Smooth muscle cell (in vitro differentiated cells): ENCODE data around the gene C10orf62. TPM values are rescaled to one million over a fixed set of nuclear protein-coding genes. Genes with fewer than 3 reads are reported as not detected.

Experiments
- DNase-seq: peaks from one replicate; lab custom pipeline; 2025; ENCODE audit not compliant: unreplicated experiment; lab: John Stamatoyannopoulos, UW
- H2AFZ ChIP-seq: fragments of 200-600 bp; sonication (generic); 2 replicates; pipeline ENCODE4 v1.6.0; 2016; ENCODE audit warnings: antibody characterized with exemption, low read depth, mild to moderate bottlenecking
- H3F3A ChIP-seq: fragments of 200-600 bp; sonication (generic); 2 replicates; pipeline ENCODE4 v1.6.0; 2017; ENCODE audit warnings: antibody characterized with exemption, low read depth
- H3K27ac ChIP-seq: fragments of 200-600 bp; sonication (generic); 2 replicates; pipeline ENCODE4 v1.5.1; 2016; ENCODE audit warnings: low read depth, mild to moderate bottlenecking
- H3K27me3 ChIP-seq: fragments of 200-600 bp; sonication (generic); 2 replicates; pipeline ENCODE4 v1.6.1; 2016; ENCODE audit warnings: low read depth, mild to moderate bottlenecking
- H3K36me3 ChIP-seq: fragments of 200-600 bp; sonication (generic); 2 replicates; pipeline ENCODE4 v1.5.1; 2016; ENCODE audit warnings: low read depth
- H3K4me1 ChIP-seq: fragments of 200-600 bp; sonication (generic); 2 replicates; pipeline ENCODE4 v1.5.1; 2016; ENCODE audit warnings: low read depth
- H3K4me2 ChIP-seq: fragments of 200-600 bp; sonication (generic); 2 replicates; pipeline ENCODE4 v1.6.0; 2016; ENCODE audit warnings: mild to moderate bottlenecking
- H3K4me3 ChIP-seq: fragments of 200-600 bp; sonication (generic); 2 replicates; pipeline ENCODE4 v1.5.1; 2016; ENCODE audit warnings: mild to moderate bottlenecking
- H3K79me2 ChIP-seq: fragments of 200-600 bp; sonication (generic); 2 replicates; pipeline ENCODE4 v1.6.0; 2016; ENCODE audit warnings: low read depth, mild to moderate bottlenecking
- H3K9ac ChIP-seq: fragments of 200-600 bp; sonication (generic); 2 replicates; pipeline ENCODE4 v1.6.0; 2016; ENCODE audit warnings: low read depth
- H3K9me3 ChIP-seq: fragments of 200-600 bp; sonication (generic); replicated peaks from 2 replicates; pipeline ENCODE4 v1.5.1; 2016; ENCODE audit warnings: low read depth
- H4K20me1 ChIP-seq: fragments of 200-600 bp; sonication (generic); 2 replicates; pipeline ENCODE4 v1.6.0; 2016; ENCODE audit warnings: low read depth
- WGBS: methylation state at CpG from one replicate; pipeline ENCODE4 v1.1.7; 2016; ENCODE audit warnings: low lambda C conversion rate; 5-methylcytosine and 5-hydroxymethylcytosine counted together
- polyA plus RNA-seq: library from polyadenylated mRNA; unstranded; fragments of >200 nt; fragmentation: Nextera tagmentation; extraction: Ambion mirVana; gene quantifications from 2 replicates; pipeline ENCODE4 v1.2.1, GENCODE V29; 2016
- total RNA-seq: library from RNA; depleted of rRNA; stranded (reverse); fragments of >200 nt; gene quantifications from 2 replicates; pipeline ENCODE4 v1.2.3, GENCODE V29; 2014
- TF ChIP-seq, protein P1 (sequence below): fragments of 200-600 bp; sonication (generic); IDR thresholded peaks from 2 replicates; pipeline ENCODE4 v1.5.1; 2017; ENCODE audit warnings: borderline replicate concordance, mild to moderate bottlenecking, antibody characterized with exemption; ENCODE audit not compliant: insufficient read depth, poor library complexity, severe bottlenecking

C10orf62 gene
- total and polyA plus RNA-seq, 2 experiments from 2014 or later, result not detected

DNA sequence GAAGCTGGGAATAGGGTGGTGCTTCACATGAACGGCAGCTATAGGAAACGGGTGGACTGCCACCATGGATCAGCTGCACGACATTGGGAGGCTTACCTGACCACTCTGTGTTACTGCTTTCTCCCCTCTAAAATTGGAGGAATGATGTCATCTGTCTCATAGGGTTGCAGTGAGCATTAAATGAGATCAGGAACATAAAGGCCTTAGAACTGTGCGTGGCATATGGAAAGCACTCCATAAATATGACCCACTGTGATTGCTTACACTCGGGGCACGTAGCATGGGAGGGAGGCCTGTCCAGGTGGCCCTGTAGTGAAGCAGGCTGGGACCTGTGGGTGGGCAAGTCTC lies 9.7 kb downstream of the C10orf62 start:
- Histone ChIP-seq H2AFZ (no peak overlapping the region), H3K9ac (no peak overlapping the region), H3K36me3 (no peaks in the 10 kb centered on the region), H3K27ac (no peak overlapping the region), H3K79me2 (no peaks in the 10 kb centered on the region), H3K4me3 (no peak overlapping the region), H3F3A (peaks cover 6% of the 10 kb centered on the region), H4K20me1 (no peaks in the 10 kb centered on the region), H3K9me3 (no peaks in the 10 kb centered on the region), H3K4me1 (no peaks in the 10 kb centered on the region), H3K4me2 (no peak overlapping the region), H3K27me3 (no peaks in the 10 kb centered on the region)
- DNase-seq, result no peak
- TF ChIP-seq, protein P1, sequence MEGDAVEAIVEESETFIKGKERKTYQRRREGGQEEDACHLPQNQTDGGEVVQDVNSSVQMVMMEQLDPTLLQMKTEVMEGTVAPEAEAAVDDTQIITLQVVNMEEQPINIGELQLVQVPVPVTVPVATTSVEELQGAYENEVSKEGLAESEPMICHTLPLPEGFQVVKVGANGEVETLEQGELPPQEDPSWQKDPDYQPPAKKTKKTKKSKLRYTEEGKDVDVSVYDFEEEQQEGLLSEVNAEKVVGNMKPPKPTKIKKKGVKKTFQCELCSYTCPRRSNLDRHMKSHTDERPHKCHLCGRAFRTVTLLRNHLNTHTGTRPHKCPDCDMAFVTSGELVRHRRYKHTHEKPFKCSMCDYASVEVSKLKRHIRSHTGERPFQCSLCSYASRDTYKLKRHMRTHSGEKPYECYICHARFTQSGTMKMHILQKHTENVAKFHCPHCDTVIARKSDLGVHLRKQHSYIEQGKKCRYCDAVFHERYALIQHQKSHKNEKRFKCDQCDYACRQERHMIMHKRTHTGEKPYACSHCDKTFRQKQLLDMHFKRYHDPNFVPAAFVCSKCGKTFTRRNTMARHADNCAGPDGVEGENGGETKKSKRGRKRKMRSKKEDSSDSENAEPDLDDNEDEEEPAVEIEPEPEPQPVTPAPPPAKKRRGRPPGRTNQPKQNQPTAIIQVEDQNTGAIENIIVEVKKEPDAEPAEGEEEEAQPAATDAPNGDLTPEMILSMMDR, result no peak
- WGBS, result 96% methylated on average over 6 of the region's 6 CpGs

- H3K9me3 ChIP-seq, result no peaks in the 10 kb centered on the region
- no peaks in the 10 kb centered on the region for H4K20me1 ChIP-seq
- no peak overlapping the region for H3K4me3 ChIP-seq
- DNase-seq, result no peak
- H3K4me1 ChIP-seq, result no peaks in the 10 kb centered on the region
- H3F3A ChIP-seq, result peaks cover 3% of the 10 kb centered on the region
- H2AFZ ChIP-seq, result no peak overlapping the region
- H3K4me2 ChIP-seq, result no peak overlapping the region
- H3K27me3 ChIP-seq, result no peaks in the 10 kb centered on the region
- TF ChIP-seq, protein P1, result no peak
- no peak overlapping the region for H3K27ac ChIP-seq
- H3K36me3 ChIP-seq, result no peaks in the 10 kb centered on the region
- 96% methylated on average over 1 of the region's 1 CpG for WGBS
- H3K9ac ChIP-seq, result no peak overlapping the region
- H3K79me2 ChIP-seq, result no peaks in the 10 kb centered on the region
These were observed 11.1 kb downstream of the C10orf62 start for GRCh38 chr10:97600616-97601015.

GRCh38 chr10:97601268-97602215 lies 12.0 kb downstream of the C10orf62 start:
- H3K79me2 ChIP-seq, result no peaks in the 10 kb centered on the region
- H3K9ac ChIP-seq, result no peak overlapping the region
- H3K27me3 ChIP-seq, result no peaks in the 10 kb centered on the region
- 87% methylated on average over 21 of the region's 21 CpGs for WGBS
- H3K4me1 ChIP-seq, result no peaks in the 10 kb centered on the region
- no peaks in the 10 kb centered on the region for H4K20me1 ChIP-seq
- no peaks in the 10 kb centered on the region for H3F3A ChIP-seq
- no peak overlapping the region for H2AFZ ChIP-seq
- no peaks in the 10 kb centered on the region for H3K9me3 ChIP-seq
- H3K36me3 ChIP-seq, result no peaks in the 10 kb centered on the region
- TF ChIP-seq, protein P1, result no peak
- no peak for DNase-seq
- no peak overlapping the region for H3K4me3 ChIP-seq
- no peak overlapping the region for H3K4me2 ChIP-seq
- H3K27ac ChIP-seq, result no peak overlapping the region
